ENCODE data around the gene CACNA1C. TPM values are rescaled to one million over a fixed set of nuclear protein-coding genes. Genes with fewer than 3 reads are reported as not detected.

Gene CACNA1C
- total RNA-seq, 1 experiment from 2014 or later: 1.1 TPM

GRCh38 chr12:2609020-2609419, 556.2 kb downstream of the CACNA1C start:
- H3K27me3 ChIP-seq (ENCODE audit: insufficient read depth, low read length): no peaks in the 10 kb centered on the region
- H3K9me3 ChIP-seq (ENCODE audit: control insufficient read depth, low read depth, low read length): no peaks in the 10 kb centered on the region
- Mint-ChIP-seq H3K36me3 (ENCODE audit: insufficient read depth in 1 of 3, low read depth in 3 of 3) (peaks cover 0 to 2% (median 0%) of the 10 kb centered on the region in 3 experiments; a peak in 1 of 7 replicates), H3K4me3 (no peak overlapping the region), H3K4me1 (peaks cover 0 to 7% of the 10 kb centered on the region in 2 experiments; a peak in 1 of 4 replicates), H3K9me3 (no peaks in the 10 kb centered on the region; a peak in 1 of 5 replicates), H3K27me3 (ENCODE audit: low read depth) (peaks cover 35% of the 10 kb centered on the region), H3K27ac (no peak overlapping the region)
- H3K18ac ChIP-seq (ENCODE audit: insufficient read length, low read depth, low read length): no peak overlapping the region
- no peak overlapping the region for H3K14ac ChIP-seq (ENCODE audit: insufficient read depth, low read length)
- WGBS (ENCODE audit: extremely low coverage, insufficient read length, low lambda C conversion rate): no CpG with 5 or more reads among the region's 12 CpGs
- no peak overlapping the region for H2AK5ac ChIP-seq (ENCODE audit: insufficient read length, low read length)
- no peak overlapping the region for H2BK15ac ChIP-seq (ENCODE audit: low read depth, low read length)
- DNase-seq: no peak
- no peak overlapping the region for H3K56ac ChIP-seq (ENCODE audit: insufficient read length, low read depth, low read length)
- no peak overlapping the region for H4K8ac ChIP-seq (replicated peaks; ENCODE audit: insufficient read length, low read depth, low read length)
- H3K4ac ChIP-seq (ENCODE audit: low read depth, low read length): no peak overlapping the region
- no peak overlapping the region for H3T11ph ChIP-seq (ENCODE audit: low read length)
- H3K9ac ChIP-seq (ENCODE audit: extremely low read depth, insufficient read length, low read length): no peak overlapping the region
- H2BK5ac ChIP-seq (ENCODE audit: insufficient read length, low read length): no peak overlapping the region
- no peak overlapping the region for H2BK120ac ChIP-seq (ENCODE audit: low read depth, low read length, poor library complexity, severe bottlenecking)
- H4K20me1 ChIP-seq (ENCODE audit: control insufficient read depth, insufficient read depth, insufficient read length): no peaks in the 10 kb centered on the region
- no peaks in the 10 kb centered on the region for H3K23me2 ChIP-seq (ENCODE audit: insufficient read length, low read depth, low read length, poor library complexity, severe bottlenecking)
- H3K27ac ChIP-seq (ENCODE audit: insufficient read length, low read depth, low read length): no peak overlapping the region
- no peak overlapping the region for H2AFZ ChIP-seq (ENCODE audit: low read length)
- no peak for TF ChIP-seq CTCF (conservative IDR thresholded peaks at IDR 0.05)
- no peaks in the 10 kb centered on the region for H3K79me1 ChIP-seq (ENCODE audit: insufficient read depth, low read depth, low read length, poor library complexity, severe bottlenecking)
- H3K4me2 ChIP-seq (ENCODE audit: insufficient read depth, insufficient read length, low read length): no peak overlapping the region
- H4K91ac ChIP-seq (ENCODE audit: insufficient read length, low read depth, low read length): no peak overlapping the region
- no peaks in the 10 kb centered on the region for H3K79me2 ChIP-seq (ENCODE audit: insufficient read depth, low read length)
- H3K23ac ChIP-seq (ENCODE audit: insufficient read length, low read depth, low read length): no peak overlapping the region
- H2BK20ac ChIP-seq (ENCODE audit: low read depth, low read length, poor library complexity, severe bottlenecking): no peak overlapping the region
- H4K5ac ChIP-seq (ENCODE audit: insufficient read length, low read depth, low read length): no peak overlapping the region
- no peak overlapping the region for H2BK12ac ChIP-seq (ENCODE audit: insufficient read length, low read depth, low read length)
- no peaks in the 10 kb centered on the region for H3K4me1 ChIP-seq (ENCODE audit: insufficient read depth, low read length)

Measured in H9 (cell line).